Body of pancreas (tissue), 4 donors: ENCODE data around the gene SOX6.

Experiments used
- POLR2A ChIP-seq, 3 donors: fragments of 450-650 bp; IDR thresholded peaks; one replicate each; pipeline ENCODE4 v1.6.1; 2016; ENCODE audit warnings: antibody characterized with exemption in 3 of 3, mild to moderate bottlenecking in 2 of 3
- TF ChIP-seq, protein P1 (sequence below), 7 experiments: fragments of 450-650 bp in 4 of 7; fragments of 200-600 bp in 3 of 7; sonication (generic) in 3 of 7; IDR thresholded peaks; one replicate each; pipeline ENCODE4 v1.5.1; 2016 to 2019; ENCODE audit warnings: antibody characterized with exemption in 7 of 7

DNA sequence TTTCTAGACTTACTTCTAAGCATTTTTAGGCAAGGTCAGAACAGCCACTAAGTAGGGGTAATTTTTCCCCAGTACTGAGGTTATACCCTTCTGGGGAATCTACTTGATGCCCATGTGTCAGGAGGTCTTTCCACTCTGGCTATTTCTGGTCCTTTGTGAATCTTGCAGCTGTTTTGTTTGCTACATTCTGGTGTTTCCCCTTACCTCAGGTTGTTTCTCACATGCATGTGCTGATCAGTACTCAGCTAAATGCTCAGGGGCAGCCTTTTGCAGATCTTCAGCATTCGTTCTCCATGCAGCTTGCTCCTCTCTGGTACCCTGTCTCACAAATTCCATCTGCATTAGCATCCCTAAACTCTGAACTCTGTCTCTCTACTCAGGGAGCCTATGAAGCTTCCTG, 303.6 kb downstream of the SOX6 start:
- TF ChIP-seq, protein P1, sequence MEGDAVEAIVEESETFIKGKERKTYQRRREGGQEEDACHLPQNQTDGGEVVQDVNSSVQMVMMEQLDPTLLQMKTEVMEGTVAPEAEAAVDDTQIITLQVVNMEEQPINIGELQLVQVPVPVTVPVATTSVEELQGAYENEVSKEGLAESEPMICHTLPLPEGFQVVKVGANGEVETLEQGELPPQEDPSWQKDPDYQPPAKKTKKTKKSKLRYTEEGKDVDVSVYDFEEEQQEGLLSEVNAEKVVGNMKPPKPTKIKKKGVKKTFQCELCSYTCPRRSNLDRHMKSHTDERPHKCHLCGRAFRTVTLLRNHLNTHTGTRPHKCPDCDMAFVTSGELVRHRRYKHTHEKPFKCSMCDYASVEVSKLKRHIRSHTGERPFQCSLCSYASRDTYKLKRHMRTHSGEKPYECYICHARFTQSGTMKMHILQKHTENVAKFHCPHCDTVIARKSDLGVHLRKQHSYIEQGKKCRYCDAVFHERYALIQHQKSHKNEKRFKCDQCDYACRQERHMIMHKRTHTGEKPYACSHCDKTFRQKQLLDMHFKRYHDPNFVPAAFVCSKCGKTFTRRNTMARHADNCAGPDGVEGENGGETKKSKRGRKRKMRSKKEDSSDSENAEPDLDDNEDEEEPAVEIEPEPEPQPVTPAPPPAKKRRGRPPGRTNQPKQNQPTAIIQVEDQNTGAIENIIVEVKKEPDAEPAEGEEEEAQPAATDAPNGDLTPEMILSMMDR (IDR thresholded peaks at IDR 0.05), result no peak
- TF ChIP-seq POLR2A (IDR thresholded peaks at IDR 0.05), result no peak
